Fibroblast of lung (primary cell): ENCODE results near the gene PRKCSH. TPM values are rescaled to one million over a fixed set of nuclear protein-coding genes. Genes with fewer than 3 reads are reported as not detected.
A peak's percentile ranks its signal among the peaks of the same experiment; 100 is the strongest.

ENCODE experiments used
- DNase-seq, 2 donors: peaks; one replicate each; pipeline versions ENCODE4 v3.0.0 to v3.0.0-alpha.2; 2010; ENCODE audit warnings: low read depth in 2 of 2
- H2AFZ ChIP-seq: 2 replicates; pipeline ENCODE4 v1.5.1; 2012; ENCODE audit warnings: low read length, control low read depth, inconsistent platforms
- H3K27ac ChIP-seq: 2 replicates; pipeline ENCODE4 v1.5.1; 2011; ENCODE audit warnings: low read length, control low read depth; ENCODE audit not compliant: insufficient read depth
- H3K27me3 ChIP-seq: 2 replicates; pipeline ENCODE4 v1.5.1; 2011; ENCODE audit warnings: mild to moderate bottlenecking, low read length; ENCODE audit not compliant: control insufficient read depth, insufficient read depth
- H3K36me3 ChIP-seq: 2 replicates; pipeline ENCODE4 v1.5.1; 2011; ENCODE audit warnings: low read length; ENCODE audit not compliant: control insufficient read depth, insufficient read depth
- H3K4me1 ChIP-seq: 2 replicates; pipeline ENCODE4 v1.5.1; 2011; ENCODE audit warnings: low read length; ENCODE audit not compliant: control insufficient read depth, insufficient read depth; ENCODE audit errors: extremely low read depth
- H3K4me2 ChIP-seq: 2 replicates; pipeline ENCODE4 v1.5.1; 2011; ENCODE audit warnings: low read length, control low read depth; ENCODE audit not compliant: insufficient read depth; ENCODE audit errors: extremely low read depth
- H3K4me3 ChIP-seq, 4 experiments: fragments of 200-600 bp in 1 of 4; sonication (generic) in 1 of 4; replicated peaks in 1 of 4; 2 replicates each; pipeline ENCODE4 v1.5.1; 2011 to 2016; ENCODE audit warnings: low read length in 4 of 4, low read depth in 3 of 4, mild to moderate bottlenecking in 3 of 4, control low read depth in 2 of 4, inconsistent platforms in 1 of 4, mixed read lengths in 1 of 4; ENCODE audit not compliant: insufficient read depth in 1 of 4; ENCODE audit errors: control extremely low read depth in 1 of 4
- H3K79me2 ChIP-seq: 2 replicates; pipeline ENCODE4 v1.5.1; 2012; ENCODE audit warnings: mild to moderate bottlenecking, low read length, inconsistent platforms; ENCODE audit not compliant: control insufficient read depth, insufficient read depth
- H3K9ac ChIP-seq: 2 replicates; pipeline ENCODE4 v1.5.1; 2011; ENCODE audit warnings: mild to moderate bottlenecking, low read length, control low read depth; ENCODE audit not compliant: insufficient read depth
- H3K9me3 ChIP-seq: 2 replicates; pipeline ENCODE4 v1.5.1; 2012; ENCODE audit warnings: low read depth, low read length; ENCODE audit not compliant: control insufficient read depth, insufficient read depth
- H4K20me1 ChIP-seq: 2 replicates; pipeline ENCODE4 v1.5.1; 2011; ENCODE audit warnings: low read length; ENCODE audit not compliant: control insufficient read depth, insufficient read depth; ENCODE audit errors: extremely low read depth
- EZH2 ChIP-seq: IDR thresholded peaks from 2 replicates; pipeline ENCODE4 v1.5.1; 2012; ENCODE audit warnings: low read length, control low read depth, mild to moderate bottlenecking; ENCODE audit errors: missing control alignments
- polyA plus RNA-seq, 2 donors: library from polyadenylated mRNA; depleted of rRNA in 1 of 2; stranded (reverse) in 1 of 2; unstranded in 1 of 2; fragments of >200 nt; gene quantifications; 2 replicates each; pipeline ENCODE4 v1.2.1, GENCODE V29; 2011 to 2012; ENCODE audit warnings: missing spikeins in 1 of 2
- total RNA-seq: library from RNA; depleted of rRNA; stranded (reverse); fragments of >200 nt; gene quantifications from 2 replicates; pipeline ENCODE4 v1.2.1, GENCODE V29; 2014
- TF ChIP-seq, protein P1 (sequence below), 2 donors: IDR thresholded peaks in 1 of 2; conservative IDR thresholded peaks in 1 of 2; 1 replicate in 1 of 2; 2 replicates in 1 of 2; pipeline ENCODE4 v1.5.1; 2011 to 2012; ENCODE audit warnings: low read length in 2 of 2, control low read depth in 1 of 2, inconsistent platforms in 1 of 2, low read depth in 1 of 2, mild to moderate bottlenecking in 1 of 2

Gene PRKCSH
- total and polyA plus RNA-seq, 2 donors (not counting 1 experiment from before 2014, with no cell fraction given) = 117 to 134 TPM

DNA sequence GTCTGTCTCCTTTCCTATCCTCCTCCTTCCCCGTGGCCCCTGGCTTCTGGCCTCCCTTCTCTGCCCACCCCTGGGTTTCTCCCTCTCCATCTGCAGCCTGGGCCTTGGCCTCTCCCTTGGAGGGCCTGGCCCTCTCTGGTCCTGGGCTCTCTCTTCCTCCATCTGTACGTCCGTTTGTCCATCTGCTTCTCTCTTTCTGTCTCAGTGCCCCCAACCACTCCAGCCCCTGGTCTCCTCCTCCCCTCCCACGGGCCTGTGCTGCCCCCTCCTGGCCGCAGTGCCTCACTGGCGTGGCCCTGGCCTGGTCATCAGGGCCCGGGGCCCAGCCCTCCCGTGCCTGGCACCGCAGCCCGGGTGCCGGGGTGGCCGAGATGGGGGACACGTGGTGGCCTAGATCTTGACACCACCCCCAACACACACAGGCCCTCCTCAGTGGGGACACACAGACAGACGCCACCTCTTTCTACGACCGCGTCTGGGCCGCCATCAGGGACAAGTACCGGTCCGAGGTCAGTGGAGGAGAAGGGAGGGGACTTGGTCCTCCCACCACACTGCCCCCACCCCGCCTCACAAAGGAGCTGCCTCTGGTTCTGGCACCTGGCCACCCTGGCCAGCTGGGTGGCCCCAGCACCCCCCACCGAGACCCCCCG lies 11.3 kb downstream of the PRKCSH start:
- H3K36me3 ChIP-seq = peaks cover 32% of the 10 kb centered on the region
- no peak overlapping the region for H3K4me2 ChIP-seq
- peak in 1 of 2 donors; percentile 27 for DNase-seq
- H3K27me3 ChIP-seq = no peaks in the 10 kb centered on the region
- no peak overlapping the region for H3K9ac ChIP-seq
- H3K4me3 ChIP-seq = no peak overlapping the region
- H2AFZ ChIP-seq = no peak overlapping the region
- TF ChIP-seq, protein P1, sequence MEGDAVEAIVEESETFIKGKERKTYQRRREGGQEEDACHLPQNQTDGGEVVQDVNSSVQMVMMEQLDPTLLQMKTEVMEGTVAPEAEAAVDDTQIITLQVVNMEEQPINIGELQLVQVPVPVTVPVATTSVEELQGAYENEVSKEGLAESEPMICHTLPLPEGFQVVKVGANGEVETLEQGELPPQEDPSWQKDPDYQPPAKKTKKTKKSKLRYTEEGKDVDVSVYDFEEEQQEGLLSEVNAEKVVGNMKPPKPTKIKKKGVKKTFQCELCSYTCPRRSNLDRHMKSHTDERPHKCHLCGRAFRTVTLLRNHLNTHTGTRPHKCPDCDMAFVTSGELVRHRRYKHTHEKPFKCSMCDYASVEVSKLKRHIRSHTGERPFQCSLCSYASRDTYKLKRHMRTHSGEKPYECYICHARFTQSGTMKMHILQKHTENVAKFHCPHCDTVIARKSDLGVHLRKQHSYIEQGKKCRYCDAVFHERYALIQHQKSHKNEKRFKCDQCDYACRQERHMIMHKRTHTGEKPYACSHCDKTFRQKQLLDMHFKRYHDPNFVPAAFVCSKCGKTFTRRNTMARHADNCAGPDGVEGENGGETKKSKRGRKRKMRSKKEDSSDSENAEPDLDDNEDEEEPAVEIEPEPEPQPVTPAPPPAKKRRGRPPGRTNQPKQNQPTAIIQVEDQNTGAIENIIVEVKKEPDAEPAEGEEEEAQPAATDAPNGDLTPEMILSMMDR (conservative IDR thresholded peaks at IDR 0.05 in 1 of 2, IDR thresholded peaks at IDR 0.05 in 1 of 2; ENCODE audit: low read depth in 1 of 2, low read length in 2 of 2) = peak; percentile 67 to 69
- TF ChIP-seq EZH2 = no peak
- no peaks in the 10 kb centered on the region for H3K79me2 ChIP-seq
- no peaks in the 10 kb centered on the region for H4K20me1 ChIP-seq
- H3K4me1 ChIP-seq = peaks cover 2% of the 10 kb centered on the region
- no peak overlapping the region for H3K27ac ChIP-seq
- no peaks in the 10 kb centered on the region for H3K9me3 ChIP-seq

DNA sequence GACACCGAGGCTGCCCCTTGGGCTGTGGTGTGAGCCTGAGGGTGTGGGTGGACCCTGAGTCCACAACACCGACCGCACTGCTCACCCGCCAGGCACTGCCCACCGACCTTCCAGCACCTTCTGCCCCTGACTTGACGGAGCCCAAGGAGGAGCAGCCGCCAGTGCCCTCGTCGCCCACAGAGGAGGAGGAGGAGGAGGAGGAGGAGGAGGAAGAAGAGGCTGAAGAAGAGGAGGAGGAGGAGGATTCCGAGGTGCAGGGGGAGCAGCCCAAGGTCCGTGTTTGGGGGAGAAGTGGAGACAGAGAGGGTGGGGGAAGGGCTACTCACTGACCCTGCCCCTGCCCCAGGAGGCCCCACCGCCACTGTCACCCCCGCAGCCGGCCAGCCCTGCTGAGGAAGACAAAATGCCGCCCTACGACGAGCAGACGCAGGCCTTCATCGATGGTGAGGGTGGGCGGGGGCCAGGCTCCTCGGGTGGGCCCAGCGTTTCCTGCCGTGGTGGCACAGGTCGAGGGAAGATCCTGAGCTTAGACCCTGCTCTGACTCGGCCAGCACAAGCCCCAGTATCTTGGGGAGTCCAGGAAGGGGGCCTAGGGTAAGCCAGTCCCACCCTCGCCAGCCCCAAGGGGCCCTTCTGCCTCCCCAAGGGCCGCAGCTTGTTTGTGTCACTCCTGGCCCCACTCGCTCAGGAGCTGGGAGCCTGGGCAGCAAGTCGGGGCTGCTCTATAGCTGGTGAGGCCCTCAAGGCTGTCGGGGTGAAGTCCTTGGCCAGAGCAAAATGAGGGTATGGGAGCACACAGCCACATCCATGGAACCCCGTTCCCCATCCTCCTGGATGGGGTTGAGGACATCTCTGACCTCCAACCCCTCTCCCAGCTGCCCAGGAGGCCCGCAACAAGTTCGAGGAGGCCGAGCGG lies 12.2 kb downstream of the PRKCSH start:
- Histone ChIP-seq H3K36me3 (peaks cover 27% of the 10 kb centered on the region), H3K9ac (no peak overlapping the region), H3K9me3 (no peaks in the 10 kb centered on the region), H3K4me2 (no peak overlapping the region), H3K27ac (no peak overlapping the region), H4K20me1 (no peaks in the 10 kb centered on the region), H3K4me3 (no peak overlapping the region), H3K4me1 (peaks cover 2% of the 10 kb centered on the region), H2AFZ (no peak overlapping the region), H3K27me3 (no peaks in the 10 kb centered on the region), H3K79me2 (no peaks in the 10 kb centered on the region)
- TF ChIP-seq EZH2 = no peak
- TF ChIP-seq, protein P1 (conservative IDR thresholded peaks at IDR 0.05 in 1 of 2, IDR thresholded peaks at IDR 0.05 in 1 of 2; ENCODE audit: low read depth in 1 of 2, low read length in 2 of 2) = no peak
- DNase-seq = no peak

DNA sequence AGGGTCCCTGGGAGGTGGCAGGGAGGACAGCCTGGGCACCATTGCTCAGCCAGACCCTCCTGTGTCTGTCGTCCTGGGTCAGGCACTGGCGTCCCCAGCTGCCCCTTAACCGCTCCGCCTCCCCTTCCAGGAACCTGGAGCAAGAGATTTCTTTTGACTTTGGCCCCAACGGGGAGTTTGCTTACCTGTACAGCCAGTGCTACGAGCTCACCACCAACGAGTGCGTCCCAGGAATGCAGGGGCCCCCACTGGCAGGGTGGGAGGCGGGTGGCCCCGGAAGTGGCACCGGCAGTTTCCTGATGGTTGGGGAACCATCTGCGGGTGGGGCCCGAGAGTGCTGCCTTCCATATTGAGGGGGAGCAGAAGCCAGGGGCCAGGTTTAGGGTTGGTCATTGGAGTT lies 13.0 kb downstream of the PRKCSH start:
- Histone ChIP-seq H3K4me1 (peaks cover 2% of the 10 kb centered on the region), H3K27ac (no peak overlapping the region), H3K9ac (no peak overlapping the region), H3K27me3 (no peaks in the 10 kb centered on the region), H3K79me2 (no peaks in the 10 kb centered on the region), H2AFZ (no peak overlapping the region), H3K4me2 (no peak overlapping the region), H3K36me3 (peaks cover 27% of the 10 kb centered on the region), H3K9me3 (no peaks in the 10 kb centered on the region), H3K4me3 (no peak overlapping the region), H4K20me1 (no peaks in the 10 kb centered on the region)
- DNase-seq = no peak
- no peak for TF ChIP-seq EZH2
- TF ChIP-seq, protein P1 (conservative IDR thresholded peaks at IDR 0.05 in 1 of 2, IDR thresholded peaks at IDR 0.05 in 1 of 2; ENCODE audit: low read depth in 1 of 2, low read length in 2 of 2) = no peak
